ENCODE results near the gene COQ5. TPM values are rescaled to one million over a fixed set of nuclear protein-coding genes. Genes with fewer than 3 reads are reported as not detected.

COQ5 gene
- total and polyA plus RNA-seq, 2 experiments from 2014 or later = 30.7 to 32.6 TPM

DNA sequence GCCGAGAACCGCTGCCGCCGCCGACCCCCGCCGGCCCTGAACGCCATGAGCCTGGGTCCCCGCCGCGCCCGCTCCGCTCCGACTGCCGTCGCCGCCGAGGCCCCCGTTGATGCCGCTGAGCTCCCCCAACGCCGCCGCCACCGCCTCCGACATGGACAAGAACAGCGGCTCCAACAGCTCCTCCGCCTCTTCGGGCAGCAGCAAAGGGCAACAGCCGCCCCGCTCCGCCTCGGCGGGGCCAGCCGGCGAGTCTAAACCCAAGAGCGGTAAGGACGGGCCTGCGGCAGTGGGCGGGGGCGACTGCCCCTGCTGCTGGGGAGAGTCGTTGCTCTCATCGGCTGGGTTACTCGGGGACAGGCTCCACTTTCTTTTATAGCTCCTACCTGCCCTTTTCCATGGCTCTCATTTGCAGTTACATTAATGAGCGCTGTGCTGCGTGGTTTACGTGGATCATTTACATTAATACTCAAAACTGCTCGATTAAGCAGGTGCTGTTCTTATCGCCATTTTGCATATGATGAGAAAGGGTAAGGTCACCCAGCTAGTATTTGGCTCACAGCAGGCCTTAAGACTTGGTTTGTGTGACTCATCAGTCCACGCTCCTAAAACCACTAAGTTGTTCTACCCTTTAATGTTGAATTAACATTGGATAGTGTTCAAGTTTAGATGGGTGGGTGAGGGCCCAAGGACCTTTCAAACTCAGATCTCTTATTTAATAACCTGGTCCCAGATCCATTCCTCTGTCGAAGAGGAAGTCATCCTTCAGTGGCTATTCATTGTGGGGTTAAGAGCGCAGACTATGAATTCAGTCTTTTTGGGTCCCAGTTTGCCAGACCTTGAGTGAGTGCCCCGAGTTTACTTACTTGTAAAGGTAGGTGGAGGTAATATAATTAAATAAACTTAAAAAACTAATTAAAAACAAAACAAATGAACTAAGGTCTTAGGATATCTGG is 6.0 kb upstream of the COQ5 start (continued):
- TF ChIP-seq CTCF (conservative IDR thresholded peaks at IDR 0.05; ENCODE audit: low read depth in 2 of 2) (no peak), ZNF331 (CRISPR knock-in tag; IDR thresholded peaks at IDR 0.05; ENCODE audit: low read depth) (no peak), EZH2 (IDR thresholded peaks at IDR 0.05; ENCODE audit: low read depth, unreplicated experiment) (no peak), STAT1 (IDR thresholded peaks at IDR 0.05; ENCODE audit: unreplicated experiment) (no peak), ETS1 (IDR thresholded peaks at IDR 0.05) (no peak), EZH2phosphoT487 (IDR thresholded peaks at IDR 0.05; ENCODE audit: unreplicated experiment) (no peak), NANOG (IDR thresholded peaks at IDR 0.05; ENCODE audit: borderline replicate concordance) (no peak)

- H3K79me2 ChIP-seq (replicated peaks; ENCODE audit: insufficient read depth) = peaks cover 48% of the 10 kb centered on the region
- peaks cover 33% of the 10 kb centered on the region for H4K20me1 ChIP-seq (replicated peaks; ENCODE audit: insufficient read depth)
- Mint-ChIP-seq H3K36me3 (ENCODE audit: low read depth) (peaks cover 18% of the 10 kb centered on the region; the same call in 2 of the 3 replicates), H3K4me1 (peaks cover 35% of the 10 kb centered on the region), H3K9me3 (no peaks in the 10 kb centered on the region), H3K27me3 (ENCODE audit: insufficient read depth, low read depth, poor library complexity) (peaks cover 5% of the 10 kb centered on the region), H3K4me3 (peak within 1 kb of the TSS; percentile 94), H3K27ac (peak within 1 kb of the TSS; percentile 89)
- DNase-seq (ENCODE audit: low spot score) (peak; percentile 95), ATAC-seq (peak; percentile 85)
- H2AFZ ChIP-seq = peak within 1 kb of the TSS; percentile 91
- no peaks in the 10 kb centered on the region for H3K36me3 ChIP-seq (ENCODE audit: insufficient read depth)
- peak within 1 kb of the TSS; percentile 86 for H3K4me3 ChIP-seq
- H3K27ac ChIP-seq (ENCODE audit: low read depth) = peak within 1 kb of the TSS; percentile 72
- H3K9me2 ChIP-seq (ENCODE audit: insufficient read depth) = no peaks in the 10 kb centered on the region
- no peaks in the 10 kb centered on the region for H3K27me3 ChIP-seq (ENCODE audit: insufficient read depth)
- H3F3A ChIP-seq (replicated peaks; ENCODE audit: low read depth) = peaks cover 2% of the 10 kb centered on the region; the same call in 1 of the 2 replicates
- H3K4me2 ChIP-seq = peak within 1 kb of the TSS; percentile 85
- H3K4me1 ChIP-seq (ENCODE audit: insufficient read depth) = peaks cover 44% of the 10 kb centered on the region
- TF ChIP-seq EZH2 (IDR thresholded peaks at IDR 0.05; ENCODE audit: low read depth, unreplicated experiment) = no peak
- no peak for TF ChIP-seq EZH2phosphoT487 (IDR thresholded peaks at IDR 0.05; ENCODE audit: unreplicated experiment)
- peak; percentile 90 for TF ChIP-seq ETS1 (IDR thresholded peaks at IDR 0.05)
- TF ChIP-seq REST (IDR thresholded peaks at IDR 0.05; ENCODE audit: unreplicated experiment) = no peak
- no peak for TF ChIP-seq ZNF331 (CRISPR knock-in tag; IDR thresholded peaks at IDR 0.05; ENCODE audit: low read depth)
- TF ChIP-seq CTCF (conservative IDR thresholded peaks at IDR 0.05; ENCODE audit: low read depth in 2 of 2) = no peak
Observed at GRCh38 chr12:120534203-120534702, 5.3 kb upstream of the COQ5 start, which contains the start of gene RNF10. TSS of gene RNF10 (plus strand) at chr12:120534356. CDS start at chr12:120534812, 456 bp downstream.

Data from GM23338 (cell line).